Fibroblast of mammary gland (primary cell): ENCODE data around the gene SMIM35.
"Not testable (repeated sequence)": the region's sequence is repeated elsewhere in the genome, so short reads cannot be mapped to it uniquely, and the experiment has no call there.

ENCODE experiments used
- DNase-seq: peaks from one replicate; pipeline ENCODE4 v3.0.0-alpha.2; 2010; ENCODE audit warnings: low read depth
- H3K4me3 ChIP-seq: 2 replicates; pipeline ENCODE4 v1.5.1; 2011; ENCODE audit warnings: low read depth, mild to moderate bottlenecking, low read length, moderate library complexity; ENCODE audit not compliant: control insufficient read depth
- TF ChIP-seq, protein P1 (sequence below): conservative IDR thresholded peaks from 2 replicates; pipeline ENCODE4 v1.5.1; 2011; ENCODE audit warnings: low read depth, low read length, inconsistent platforms; ENCODE audit not compliant: control insufficient read depth, insufficient read depth

SMIM35 gene

GRCh38 chr11:118065384-118065783 is 21.4 kb downstream of the SMIM35 start:
- TF ChIP-seq, protein P1, sequence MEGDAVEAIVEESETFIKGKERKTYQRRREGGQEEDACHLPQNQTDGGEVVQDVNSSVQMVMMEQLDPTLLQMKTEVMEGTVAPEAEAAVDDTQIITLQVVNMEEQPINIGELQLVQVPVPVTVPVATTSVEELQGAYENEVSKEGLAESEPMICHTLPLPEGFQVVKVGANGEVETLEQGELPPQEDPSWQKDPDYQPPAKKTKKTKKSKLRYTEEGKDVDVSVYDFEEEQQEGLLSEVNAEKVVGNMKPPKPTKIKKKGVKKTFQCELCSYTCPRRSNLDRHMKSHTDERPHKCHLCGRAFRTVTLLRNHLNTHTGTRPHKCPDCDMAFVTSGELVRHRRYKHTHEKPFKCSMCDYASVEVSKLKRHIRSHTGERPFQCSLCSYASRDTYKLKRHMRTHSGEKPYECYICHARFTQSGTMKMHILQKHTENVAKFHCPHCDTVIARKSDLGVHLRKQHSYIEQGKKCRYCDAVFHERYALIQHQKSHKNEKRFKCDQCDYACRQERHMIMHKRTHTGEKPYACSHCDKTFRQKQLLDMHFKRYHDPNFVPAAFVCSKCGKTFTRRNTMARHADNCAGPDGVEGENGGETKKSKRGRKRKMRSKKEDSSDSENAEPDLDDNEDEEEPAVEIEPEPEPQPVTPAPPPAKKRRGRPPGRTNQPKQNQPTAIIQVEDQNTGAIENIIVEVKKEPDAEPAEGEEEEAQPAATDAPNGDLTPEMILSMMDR: no peak
- H3K4me3 ChIP-seq: no peak overlapping the region
- no peak for DNase-seq

GRCh38 chr11:118064956-118065355 is 21.8 kb downstream of the SMIM35 start:
- H3K4me3 ChIP-seq: no peak overlapping the region
- no peak for DNase-seq
- TF ChIP-seq, protein P1: no peak

- H3K4me3 ChIP-seq, DNase-seq: not testable (repeated sequence)
These were observed 24.1 kb downstream of the SMIM35 start for GRCh38 chr11:118062631-118063030.

GRCh38 chr11:118062181-118062580 is 24.6 kb downstream of the SMIM35 start:
- DNase-seq, H3K4me3 ChIP-seq: not testable (repeated sequence)

GRCh38 chr11:118061586-118062125 is 25.1 kb downstream of the SMIM35 start:
- no peak overlapping the region for H3K4me3 ChIP-seq
- no peak for DNase-seq
- TF ChIP-seq, protein P1: no peak

DNA sequence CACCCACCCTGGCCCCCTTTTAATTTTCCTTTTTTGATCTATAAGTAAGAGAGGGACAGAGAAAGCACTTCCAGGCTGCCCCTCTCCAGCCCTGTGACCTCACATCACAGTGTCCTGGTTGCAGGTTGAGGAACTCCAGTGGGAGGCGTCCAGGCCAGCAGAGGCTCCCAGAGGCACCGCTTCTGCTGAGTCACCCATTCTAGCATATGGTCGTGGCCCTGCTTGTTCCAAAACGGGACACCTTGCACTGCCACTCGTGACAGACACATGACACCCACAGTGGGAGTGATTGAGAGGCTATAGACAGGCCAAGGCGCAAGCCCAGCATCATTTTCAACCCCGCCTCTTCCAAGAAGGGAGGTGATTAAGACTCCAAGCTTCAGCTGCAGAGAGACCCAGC is 25.9 kb downstream of the SMIM35 start:
- no peak for DNase-seq
- TF ChIP-seq, protein P1: no peak

DNA sequence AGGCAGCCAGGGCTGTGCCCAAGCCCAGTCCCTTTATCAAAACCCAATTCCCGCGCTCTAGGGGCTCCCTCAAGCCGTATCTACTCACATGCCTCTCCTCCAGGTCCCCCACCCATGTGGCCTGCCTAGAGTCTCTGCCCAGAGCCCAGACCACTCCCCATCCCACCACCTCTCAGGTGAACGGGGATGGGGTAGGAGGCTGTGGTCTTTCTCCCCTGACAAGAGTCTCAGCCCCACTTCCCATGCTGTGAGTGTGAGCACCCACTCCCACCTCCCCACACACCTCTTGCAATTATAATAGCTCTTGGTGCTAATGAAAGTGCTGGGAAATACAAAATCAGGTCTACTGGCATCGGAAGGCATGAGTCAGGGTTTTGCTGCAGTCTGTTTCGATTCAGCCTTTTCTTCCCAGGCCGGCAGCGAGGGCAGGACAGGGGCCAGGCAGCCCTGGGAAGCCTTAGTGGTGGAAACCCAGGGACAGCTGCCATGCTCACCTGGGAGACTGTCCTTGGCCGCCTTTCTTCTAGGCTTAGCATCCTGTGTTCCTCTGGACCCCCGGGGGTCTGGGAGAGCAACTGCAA is 26.6 kb downstream of the SMIM35 start:
- no peak for DNase-seq
- no peak overlapping the region for H3K4me3 ChIP-seq
- TF ChIP-seq, protein P1: no peak

More for the DNA sequence above, 25.9 kb downstream of the SMIM35 start:
- H3K4me3 ChIP-seq: no peak overlapping the region
